Stimulated activated CD4-positive, alpha-beta T cell treated with anti-CD3 and anti-CD28 coated beads, Interleukin-2, amount 100 ng/mL, for 48 hours (primary cell): Measurements from ENCODE around the gene PIRT.
"Not testable (repeated sequence)": the region's sequence is repeated elsewhere in the genome, so short reads cannot be mapped to it uniquely, and the experiment has no call there.

Experiments
- DNase-seq, 2 donors: peaks; one replicate each; pipeline ENCODE4 v3.0.0-alpha.2; 2020

PIRT gene

DNA sequence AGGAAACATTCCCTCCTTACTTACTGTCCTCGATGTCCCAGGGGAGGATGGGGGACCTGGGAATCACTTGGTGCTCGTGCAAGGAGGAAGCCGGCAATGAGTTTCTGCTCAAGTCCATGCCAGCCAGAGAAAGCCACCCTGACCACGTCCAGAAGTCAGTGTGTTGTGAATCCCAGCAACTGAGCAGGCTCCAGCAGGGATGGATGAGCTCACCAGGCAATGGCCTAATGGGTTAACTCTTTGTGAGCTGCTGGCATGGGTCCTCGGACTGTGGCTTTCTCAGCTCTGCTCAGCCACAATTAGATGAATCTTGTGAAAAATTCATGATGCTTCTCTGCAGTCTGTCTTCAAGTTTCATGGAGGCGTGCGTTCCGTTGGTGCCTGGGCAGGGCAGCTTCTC lies at the start of gene PIRT:
TSS of gene PIRT (minus strand) at position 167 of the 400 bp plus-strand sequence. CDS start 12,442 bp downstream, outside the sequence.
- DNase-seq: no peak

DNA sequence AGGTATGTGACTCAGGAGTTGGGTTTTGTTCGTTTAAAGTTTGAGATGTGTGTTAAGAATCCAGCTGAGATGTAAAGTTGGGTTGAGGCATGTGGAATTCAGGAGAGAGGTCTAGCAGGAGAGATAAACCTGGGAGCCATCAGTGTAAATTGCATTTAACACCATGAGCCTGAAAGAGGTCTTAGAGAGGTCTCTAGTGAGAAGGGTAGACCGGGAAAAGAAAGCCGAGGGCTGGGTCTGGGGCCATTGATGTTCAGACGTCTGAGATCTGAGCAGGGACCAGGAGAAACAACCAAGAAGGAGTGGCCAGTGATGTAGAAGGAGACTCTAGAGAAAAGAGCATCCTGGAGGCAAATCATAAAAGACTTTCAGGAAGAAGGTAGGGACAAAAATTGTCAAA lies 44.1 kb upstream of the PIRT start:
- DNase-seq: no peak

DNA sequence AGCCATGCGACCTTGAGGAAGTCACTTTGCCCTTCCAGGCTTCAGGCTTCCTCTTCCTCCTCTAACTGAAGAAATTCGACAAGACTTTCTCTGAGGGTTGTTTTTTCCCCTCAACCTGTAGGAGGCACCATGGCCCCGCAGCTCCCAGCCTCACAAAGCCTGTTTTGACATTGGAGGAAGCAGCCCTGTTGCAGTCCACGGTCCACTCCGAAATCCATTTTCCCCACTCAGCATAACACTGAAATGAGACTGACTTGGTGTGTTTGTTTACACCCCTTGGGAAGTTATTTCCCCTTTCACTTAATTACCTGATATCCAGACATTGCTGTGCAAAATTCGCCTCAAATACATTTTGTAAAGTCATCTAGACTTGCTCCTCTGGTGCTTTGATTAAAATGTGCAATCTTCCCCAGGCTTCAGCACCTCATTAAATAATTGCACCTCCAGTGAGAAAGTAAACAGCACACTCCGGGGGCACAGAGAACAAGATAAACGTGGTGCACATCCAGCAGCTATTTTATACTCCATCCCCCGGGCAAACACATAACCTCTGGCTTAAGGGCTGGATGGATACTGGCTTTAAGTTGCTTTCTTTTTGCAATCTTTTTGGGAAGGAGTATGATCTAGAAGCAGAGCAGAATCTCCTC lies 41.4 kb upstream of the PIRT start:
- no peak for DNase-seq

- peak; percentile 20 to 23 for DNase-seq
Observed at GRCh38 chr17:10875984-10876555, 38.2 kb upstream of the PIRT start.

DNA sequence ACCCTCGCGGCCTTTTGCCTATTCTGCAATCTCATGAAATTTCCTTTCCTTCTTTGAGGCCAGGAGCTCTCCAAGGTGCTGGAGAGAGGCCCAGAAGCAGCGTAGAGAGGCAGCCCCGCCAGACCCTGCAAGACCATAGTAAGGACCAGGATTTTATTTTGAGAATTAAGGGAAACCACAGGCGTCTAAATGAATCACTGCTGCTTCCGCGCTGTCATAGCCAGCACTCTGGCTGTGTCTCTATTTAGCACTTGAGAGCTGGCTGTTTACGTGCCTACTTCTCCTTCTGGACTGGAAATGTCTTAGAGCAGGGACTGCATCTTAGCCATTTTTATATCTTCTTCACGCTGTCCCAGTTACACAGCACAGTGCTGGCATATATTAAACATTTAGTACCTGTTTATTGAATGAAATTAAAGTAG lies 37.6 kb upstream of the PIRT start:
- peak; percentile 1 to 3 for DNase-seq

DNA sequence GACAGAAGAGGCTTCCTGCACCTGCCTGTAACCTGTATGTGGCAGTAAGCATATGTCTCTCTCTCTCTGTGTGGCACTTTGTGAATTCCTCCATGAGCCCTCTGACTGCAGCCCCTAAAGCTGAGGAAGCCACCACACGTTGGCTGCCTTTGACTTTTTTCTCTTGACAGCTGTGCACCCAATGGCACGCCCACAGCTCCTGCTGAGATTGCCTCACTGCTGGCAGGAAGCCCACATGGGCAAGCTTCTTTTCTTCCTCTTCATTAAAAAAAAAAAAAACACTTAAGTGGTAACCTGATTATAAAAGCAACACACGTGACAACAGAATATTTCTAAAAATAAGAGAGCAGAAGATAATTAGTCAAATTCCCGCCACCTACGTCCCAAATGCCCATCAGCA lies 34.0 kb upstream of the PIRT start:
- DNase-seq: no peak

DNA sequence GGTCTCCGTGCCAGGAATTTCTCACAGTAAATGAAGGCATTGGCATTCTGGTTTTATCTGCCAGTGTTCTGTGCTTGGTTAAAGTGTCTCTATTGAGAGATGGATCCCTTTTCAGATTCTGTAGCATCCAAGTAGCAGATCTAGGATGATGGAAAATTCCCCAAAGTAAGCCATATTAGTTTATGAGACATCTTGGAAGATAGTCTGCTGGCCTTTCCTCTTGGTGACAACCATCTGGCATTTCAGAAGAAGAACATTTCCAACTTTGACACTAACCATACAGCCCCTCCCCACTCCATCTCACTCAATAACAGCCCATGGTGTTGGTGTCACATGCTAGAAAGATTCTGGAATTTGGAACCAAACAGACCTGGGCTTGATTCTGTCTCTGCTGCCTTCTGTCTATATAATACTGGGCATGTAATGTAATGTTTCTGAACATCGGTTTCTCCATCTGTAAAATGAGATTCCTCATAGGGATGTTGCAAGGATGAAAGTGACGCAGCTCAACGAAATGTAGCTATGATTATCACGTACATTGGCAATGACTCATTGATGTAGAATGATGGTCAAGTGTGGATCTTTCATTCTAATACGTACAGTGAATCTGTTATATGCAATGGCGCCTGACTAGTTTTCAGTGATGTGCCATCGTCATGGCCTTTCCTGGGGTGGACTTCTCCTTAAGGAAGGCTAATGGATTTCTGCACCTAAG lies 32.6 kb upstream of the PIRT start:
- no peak for DNase-seq

DNA sequence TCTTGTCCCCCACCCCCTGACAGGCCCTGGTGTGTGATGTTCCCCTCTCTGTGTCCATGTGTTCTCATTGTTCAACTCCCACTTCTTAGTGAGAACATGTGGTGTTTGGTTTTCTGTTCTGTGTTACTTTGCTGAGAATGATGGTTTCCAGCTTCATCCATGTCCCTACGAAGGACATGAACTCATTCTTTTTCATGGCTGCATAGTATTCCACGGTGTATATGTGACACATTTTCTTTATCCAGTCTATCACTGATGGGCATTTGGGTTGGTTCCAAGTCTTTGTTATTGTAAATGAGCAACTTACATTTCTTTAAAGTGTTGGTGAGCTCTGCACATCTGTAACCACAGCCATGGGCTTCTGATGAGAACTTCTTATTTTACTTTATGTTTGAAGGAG lies 30.9 kb upstream of the PIRT start:
- not testable (repeated sequence) for DNase-seq

DNA sequence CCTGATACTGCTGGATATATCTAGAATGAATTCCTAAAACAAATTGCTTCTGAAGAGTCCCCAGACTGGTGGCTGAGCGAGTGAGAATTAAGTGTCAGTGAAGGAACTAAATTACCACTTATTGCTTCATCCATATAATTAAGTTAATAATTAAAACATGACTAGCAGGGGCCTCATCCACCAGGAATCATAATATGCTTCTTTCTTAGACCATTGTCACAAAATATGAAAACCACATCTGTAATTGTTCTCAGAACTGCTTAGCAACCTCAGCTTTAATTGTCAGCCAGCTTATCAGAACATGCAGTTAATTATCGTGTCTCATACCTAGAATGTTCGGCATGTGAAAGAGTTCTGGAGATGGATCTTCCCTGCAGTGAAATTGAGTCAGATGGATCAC lies 21.2 kb upstream of the PIRT start:
- no peak for DNase-seq

DNA sequence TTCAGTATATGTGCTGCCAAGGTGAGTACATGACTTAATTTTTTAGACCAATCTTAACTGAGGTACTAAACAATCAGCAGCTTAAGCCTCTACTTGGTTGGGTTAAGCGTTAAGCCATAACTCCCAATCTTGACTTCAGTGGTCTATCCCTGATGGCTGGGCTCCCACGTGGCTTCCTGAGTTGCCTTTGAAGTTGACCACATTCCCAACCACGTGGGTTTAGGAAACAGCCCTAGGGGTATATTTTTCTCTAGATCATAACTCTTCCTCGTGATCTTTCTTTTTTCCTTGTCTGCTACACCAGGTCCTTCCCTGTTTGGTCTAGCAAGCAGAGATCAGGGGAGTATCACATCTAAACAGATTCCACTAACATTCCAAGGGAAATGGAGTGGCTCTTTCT lies 20.1 kb upstream of the PIRT start:
- no peak for DNase-seq

- not testable (repeated sequence) for DNase-seq
Observed at GRCh38 chr17:10846636-10847035, 8.7 kb upstream of the PIRT start.

DNA sequence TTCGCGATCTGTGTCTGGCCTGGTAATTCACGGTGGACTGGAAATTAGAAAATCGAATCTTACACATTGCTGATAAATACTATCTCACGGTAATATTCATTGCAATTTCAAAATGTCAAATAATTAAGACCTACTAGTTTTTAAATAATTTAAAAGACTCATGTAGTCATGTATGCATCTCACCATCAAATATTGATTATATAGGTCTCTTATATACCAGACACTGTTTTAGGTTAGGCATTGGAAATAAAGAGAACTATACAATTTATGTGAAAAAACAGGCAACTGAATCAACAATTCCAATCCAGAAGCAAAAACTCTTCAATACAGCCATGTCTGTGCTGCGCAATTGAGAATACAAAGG lies 7.5 kb upstream of the PIRT start:
- DNase-seq: no peak

DNA sequence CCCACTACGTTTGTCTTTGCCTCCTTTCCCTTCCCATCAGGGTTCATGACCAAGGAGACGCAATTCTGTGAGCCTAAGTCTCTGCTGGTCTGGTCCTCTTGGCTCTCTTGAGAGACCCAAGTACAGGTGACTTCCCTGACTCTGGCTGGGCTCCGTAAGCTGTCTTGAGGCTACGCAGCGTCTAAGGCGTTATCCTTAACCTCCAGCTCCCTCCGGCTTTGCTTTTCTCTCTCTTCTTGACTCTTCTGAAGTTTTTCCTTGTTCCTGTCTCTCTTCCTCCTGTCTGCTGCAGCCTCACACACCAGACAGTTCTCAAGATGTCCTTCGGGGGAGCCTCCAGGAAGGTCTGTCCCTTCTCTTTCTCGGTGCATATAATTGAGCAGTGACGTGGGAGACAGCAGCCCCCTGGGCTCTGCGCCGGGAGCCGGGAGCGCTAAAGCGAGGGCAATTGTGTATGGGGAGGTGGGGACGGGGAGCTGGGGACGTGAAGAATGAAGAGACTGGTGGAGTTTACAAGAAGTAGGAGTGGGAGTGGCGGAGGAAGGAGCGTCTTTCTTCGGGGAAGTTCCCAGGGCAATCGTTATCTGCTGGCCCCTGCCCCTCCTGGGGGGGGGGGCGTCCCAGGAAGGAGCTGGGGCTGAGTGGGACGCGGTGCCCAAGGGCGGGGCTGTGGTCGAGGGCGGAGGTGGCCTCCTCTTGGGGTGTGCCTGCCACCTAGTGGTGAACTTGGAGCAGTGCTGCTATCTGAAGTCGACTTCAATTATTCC lies 6.9 kb upstream of the PIRT start:
- peak; percentile 57 to 58 for DNase-seq

DNA sequence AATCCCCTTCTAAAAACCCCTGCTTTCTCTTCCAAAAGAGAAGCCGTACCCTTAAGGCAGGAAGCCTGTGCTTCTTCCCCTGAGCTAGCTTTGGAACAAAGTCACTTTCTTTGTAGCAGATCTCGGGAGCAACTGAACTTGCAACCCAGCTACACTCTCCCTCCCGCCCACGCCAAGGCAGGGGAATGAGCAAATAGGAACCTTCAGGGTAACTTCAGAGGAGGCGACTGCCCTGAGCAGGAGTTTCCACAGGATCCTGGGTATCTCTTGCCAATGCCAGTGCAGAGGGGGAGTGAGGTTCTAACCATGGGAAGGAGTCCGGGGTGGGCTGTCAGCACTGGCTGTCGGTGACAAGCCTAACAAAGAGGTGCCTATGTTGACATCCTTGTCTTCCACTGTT lies 5.9 kb upstream of the PIRT start:
- peak in 1 of 2 donors; percentile 3 for DNase-seq

GRCh38 chr17:10842658-10843057 lies 4.8 kb upstream of the PIRT start:
- no peak for DNase-seq

GRCh38 chr17:10838682-10839081 lies 795 bp upstream of the PIRT start:
- DNase-seq: no peak

DNA sequence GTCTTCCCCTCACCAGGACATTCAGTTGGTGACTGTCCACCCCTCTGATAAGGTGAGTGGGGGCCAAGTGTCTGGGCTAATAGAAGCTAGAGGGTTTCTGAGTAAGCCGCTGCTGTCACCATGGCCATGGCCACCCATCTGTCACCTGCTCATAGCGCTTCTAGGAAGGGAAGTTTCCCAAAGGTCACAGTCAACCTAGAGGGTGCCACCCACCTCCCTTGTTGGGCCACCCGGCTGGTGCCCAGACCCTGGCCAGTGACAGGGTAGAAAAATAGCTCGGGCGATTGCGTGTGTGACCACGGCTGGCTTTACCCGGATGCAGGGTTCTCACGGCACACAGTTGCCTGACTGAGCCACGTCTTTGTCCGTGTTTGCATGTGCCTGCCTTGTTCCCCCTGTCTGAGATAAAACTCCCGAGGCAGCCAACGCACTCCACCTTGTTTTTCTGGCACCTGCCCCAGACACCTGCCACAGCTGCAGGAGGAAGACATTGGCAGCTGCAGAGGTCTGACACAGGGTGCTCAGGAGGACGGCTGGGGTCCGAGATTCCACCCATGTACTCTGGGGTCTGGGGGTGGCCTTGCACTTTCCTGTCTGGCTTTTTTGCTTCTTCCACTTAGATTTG lies 809 bp downstream of the PIRT start:
- DNase-seq: no peak

DNA sequence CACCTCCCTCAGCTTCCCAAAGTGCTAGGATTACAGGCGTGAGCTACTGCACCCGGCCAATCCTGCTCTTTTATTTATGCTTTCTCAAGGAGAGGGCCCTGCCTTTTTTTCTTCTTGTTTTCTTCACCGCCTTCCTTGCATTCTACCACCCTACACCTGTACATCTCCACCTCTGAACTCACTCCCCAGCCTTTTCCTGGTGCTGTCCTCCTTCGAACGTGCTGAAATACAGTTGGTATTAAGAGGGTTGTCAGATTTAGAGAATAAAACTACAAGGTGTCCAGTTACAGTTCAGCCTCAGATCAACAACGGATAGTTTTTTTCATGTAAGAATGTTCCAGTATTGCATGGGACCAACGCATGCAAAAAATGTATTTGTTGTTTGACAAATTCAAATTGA lies 1.7 kb downstream of the PIRT start:
- no peak for DNase-seq

DNA sequence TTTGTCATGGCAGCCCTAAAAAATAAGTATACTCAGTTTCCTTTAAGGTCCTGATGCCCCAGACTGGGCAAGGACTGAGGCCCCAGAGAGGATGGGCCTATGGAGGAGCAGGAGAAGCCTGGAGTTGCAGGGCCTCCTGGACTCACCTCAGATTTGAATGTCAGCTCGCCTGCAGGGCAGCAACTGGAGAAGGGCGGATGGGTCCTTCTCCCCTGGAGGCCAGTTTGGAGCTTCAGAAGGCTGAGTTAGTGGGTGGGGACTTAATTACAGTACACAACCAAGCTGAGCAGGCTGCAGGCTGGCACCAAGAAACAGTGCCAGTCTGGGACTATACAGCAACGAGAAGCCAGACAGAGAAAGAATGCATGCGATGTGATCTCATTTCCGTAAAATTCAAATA lies 6.2 kb downstream of the PIRT start:
- no peak for DNase-seq

DNA sequence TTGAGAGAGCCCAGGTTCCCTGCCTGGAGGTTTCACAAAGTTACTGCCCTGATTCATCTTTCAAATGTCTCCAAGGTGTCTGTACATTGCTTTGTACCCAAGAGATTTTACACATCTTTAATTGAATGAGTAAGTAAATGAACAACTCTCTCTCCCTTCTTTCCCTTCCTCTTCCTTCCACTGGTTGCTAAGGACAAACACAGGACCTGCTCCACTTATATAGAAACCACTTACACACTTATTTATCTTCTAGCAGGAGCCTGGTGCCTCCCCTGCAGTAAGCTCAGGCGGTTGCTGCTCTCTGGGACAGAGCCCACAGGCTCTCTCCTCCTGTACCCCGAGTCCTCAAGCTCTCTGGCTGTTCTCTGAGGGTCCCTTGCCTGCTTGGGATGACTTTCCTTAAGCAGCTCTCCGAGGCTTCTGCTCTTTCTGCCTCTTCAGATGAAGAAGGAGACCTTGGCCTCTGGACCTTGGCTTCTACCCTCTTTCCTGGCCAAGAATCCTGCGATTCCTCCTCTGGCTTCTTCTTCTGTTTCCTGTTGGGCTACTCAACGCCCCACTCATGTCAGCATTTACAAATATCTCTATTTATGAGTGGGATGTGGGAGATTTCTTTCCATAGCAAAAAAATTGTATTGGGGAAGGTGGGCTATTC lies 9.9 kb downstream of the PIRT start:
- no peak for DNase-seq

- no peak for DNase-seq
Observed at GRCh38 chr17:10824874-10825273, 13.0 kb downstream of the PIRT start.

GRCh38 chr17:10821770-10822169 lies 16.1 kb downstream of the PIRT start:
- no peak for DNase-seq

DNA sequence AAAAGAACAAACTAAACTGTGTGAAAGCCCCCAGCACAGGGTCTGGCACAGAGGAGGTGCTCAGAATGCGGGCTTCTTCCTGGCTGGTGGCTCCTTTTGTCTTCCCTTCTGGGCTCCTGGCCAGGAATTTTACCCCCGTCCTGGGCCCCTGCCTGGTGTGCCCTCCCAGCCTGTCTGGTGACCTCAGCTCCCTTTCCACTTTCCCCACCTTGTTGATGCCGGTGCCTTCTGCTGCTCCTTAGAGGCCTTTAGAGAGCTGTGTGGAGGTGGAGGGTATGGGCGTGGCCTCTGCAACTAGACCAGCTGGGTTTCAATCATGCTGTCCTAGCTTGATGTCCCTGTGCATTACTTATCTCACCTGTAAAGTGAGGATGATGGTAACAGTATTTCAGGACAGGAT lies 16.8 kb downstream of the PIRT start:
- no peak for DNase-seq
